ENCODE measurements around the gene VTI1A.
"Not testable (repeated sequence)": the region's sequence is repeated elsewhere in the genome, so short reads cannot be mapped to it uniquely, and the experiment has no call there.

The VTI1A gene

GRCh38 chr10:112590786-112591185, 143.8 kb downstream of the VTI1A start:
- not testable (repeated sequence) for DNase-seq

DNA sequence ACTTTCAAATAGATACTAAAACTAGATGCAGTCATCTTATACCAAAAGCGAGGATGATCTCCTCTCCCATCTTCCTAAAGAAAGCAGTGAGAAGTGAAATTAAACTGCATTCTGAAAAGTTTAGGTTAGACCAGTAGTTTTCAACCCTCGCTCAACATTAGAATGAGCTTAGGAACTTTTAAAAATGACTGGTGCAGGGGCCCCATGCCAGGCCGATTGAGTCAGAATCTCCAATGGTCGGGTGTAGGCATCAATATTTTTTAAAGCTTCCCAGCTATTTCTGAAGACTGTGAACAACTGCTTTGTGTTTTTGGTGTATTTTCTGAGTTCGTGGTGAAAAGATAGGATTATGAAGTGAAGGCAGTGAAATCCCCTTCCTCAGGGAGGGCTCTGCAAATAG, 146.0 kb downstream of the VTI1A start:
- no peak for DNase-seq

- DNase-seq: no peak
These were observed 154.4 kb downstream of the VTI1A start for GRCh38 chr10:112601214-112602090.

DNA sequence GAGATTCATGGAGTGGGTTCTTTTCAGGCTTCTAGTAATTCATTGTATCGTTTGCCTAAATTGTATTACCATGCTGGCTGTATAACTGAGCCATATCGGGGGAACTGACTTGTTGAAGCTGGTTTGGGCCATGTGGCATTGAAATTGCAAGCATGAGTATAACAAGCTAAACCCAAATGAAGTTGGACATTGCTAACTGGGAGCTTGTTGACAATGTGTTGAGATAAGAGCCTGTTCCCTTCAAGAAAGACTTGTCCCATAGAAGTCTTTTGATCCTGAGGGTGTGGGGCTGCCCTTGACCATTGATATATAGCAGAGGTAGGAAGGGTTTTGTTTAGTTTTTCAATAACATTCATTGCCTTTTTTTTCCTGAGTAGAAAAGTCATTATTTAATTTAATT, 156.0 kb downstream of the VTI1A start:
- DNase-seq: no peak

- no peak for DNase-seq
These were observed 158.0 kb downstream of the VTI1A start for GRCh38 chr10:112605063-112605462.

GRCh38 chr10:112607506-112607905, 160.5 kb downstream of the VTI1A start:
- no peak for DNase-seq

DNA sequence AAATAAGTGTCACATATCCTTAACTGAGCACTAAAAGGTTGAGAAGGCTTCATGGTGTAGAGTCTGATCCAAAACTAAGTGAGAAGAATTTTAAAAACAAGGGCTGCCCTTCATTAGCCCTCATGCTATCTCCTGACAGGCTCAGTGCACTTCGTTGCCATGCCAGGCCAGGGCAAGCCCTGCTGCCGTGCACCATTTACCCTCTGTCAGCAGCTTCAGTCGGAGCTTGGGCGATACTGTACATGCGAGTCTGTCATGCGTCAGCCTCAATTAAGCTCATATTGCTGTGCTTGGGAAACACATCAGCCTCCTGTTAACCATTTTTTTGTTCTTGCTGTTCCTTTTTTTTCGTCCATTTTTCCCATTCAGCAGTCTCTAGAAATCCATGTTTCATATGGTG, 166.6 kb downstream of the VTI1A start:
- no peak for DNase-seq

DNA sequence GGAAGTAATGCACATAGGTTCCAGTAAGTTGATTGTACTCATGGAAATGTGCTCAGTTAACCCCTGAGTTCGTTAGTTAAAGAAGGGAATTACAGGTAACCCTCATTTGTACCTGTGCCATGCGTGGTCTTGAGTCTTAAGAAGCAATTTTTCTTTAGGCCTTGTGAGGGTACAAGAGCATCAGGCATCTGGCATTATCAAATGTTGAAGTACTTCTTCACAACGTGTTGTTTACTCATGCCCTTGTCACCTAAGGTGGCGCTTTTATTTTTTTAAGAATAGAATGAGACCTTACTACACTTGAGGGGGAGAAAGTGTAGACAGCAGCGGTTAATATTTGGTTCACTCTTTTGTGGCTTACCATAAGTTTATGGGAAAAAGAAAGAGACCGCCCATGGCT, 167.1 kb downstream of the VTI1A start:
- DNase-seq: no peak

- DNase-seq: no peak
These were observed 167.6 kb downstream of the VTI1A start for GRCh38 chr10:112614586-112614985.

DNA sequence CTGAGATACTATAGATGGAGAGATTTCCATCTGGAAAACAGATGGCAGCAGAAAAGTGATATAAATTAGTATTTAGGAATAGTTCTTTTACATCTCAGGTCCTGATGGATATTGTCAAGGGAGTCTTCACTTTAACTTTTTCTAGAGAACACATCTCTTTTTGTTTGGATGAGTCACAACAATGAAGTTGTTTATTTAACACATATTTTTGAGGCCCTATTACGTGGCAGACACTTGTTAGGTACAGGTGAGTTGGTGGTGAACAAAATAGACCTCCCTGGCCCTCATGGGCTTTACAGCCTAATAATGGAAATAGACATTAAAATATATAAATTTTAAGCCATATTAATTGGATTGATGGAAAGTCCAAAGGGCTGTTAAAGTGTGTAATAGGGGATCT, 168.3 kb downstream of the VTI1A start:
- no peak for DNase-seq

DNA sequence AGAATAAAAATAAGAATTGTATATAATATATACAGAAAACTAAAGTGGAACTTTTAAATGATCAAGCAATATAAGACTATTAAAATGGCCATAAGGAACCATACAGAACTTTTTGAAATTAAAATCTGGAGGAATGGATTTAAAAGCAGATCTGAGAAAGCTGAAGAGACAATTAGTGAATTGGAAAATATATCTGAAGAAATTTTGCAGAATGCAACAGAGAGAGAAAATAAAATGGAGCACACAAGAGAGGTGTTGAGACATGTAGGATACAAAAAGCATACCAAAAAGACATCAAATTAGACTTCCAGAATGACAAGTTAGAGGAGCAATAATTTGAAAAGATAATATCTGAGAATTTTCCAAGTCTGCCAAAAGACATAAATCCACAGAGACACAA, 169.6 kb downstream of the VTI1A start:
- no peak for DNase-seq

DNA sequence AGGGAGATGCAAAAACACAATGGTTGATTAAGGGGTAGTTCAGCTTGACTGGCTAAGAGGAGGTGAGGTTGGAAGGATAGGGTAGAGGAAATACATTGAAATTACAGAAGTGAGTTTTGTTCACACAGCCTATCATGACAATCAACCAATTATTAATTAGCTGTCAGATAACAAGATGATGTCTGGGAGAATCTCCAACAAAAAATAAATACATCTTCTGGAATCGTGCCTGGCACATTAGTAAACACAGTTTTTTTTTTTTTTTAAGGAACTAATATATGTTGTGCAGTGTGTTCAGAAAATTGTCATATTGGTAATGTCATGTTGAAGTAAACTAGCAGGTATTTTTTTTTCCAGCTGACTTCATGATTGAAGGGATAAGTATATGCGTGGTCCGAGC, 171.8 kb downstream of the VTI1A start:
- DNase-seq: no peak

GRCh38 chr10:112619556-112619955, 172.5 kb downstream of the VTI1A start:
- no peak for DNase-seq

DNA sequence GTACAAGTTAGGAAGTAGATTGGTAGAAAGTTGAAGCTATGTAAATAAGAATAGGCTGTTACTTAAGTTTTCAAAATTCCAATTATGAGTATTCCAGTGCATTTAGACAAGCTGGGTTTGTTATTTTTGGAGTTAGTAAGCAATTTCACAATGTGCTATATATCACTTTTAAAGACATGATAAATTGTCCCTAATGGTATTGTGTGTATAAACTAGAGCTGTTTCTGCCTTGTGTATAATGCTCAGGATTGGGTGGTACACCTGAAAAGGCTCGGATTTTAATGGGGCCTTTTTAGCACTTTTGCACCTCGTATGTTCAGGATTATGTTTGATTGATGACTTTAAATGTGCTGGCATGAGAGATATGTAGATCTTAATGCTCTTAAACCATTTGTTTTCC, 175.8 kb downstream of the VTI1A start:
- no peak for DNase-seq

- DNase-seq: no peak
These were observed 177.6 kb downstream of the VTI1A start for GRCh38 chr10:112624546-112625048.

DNA sequence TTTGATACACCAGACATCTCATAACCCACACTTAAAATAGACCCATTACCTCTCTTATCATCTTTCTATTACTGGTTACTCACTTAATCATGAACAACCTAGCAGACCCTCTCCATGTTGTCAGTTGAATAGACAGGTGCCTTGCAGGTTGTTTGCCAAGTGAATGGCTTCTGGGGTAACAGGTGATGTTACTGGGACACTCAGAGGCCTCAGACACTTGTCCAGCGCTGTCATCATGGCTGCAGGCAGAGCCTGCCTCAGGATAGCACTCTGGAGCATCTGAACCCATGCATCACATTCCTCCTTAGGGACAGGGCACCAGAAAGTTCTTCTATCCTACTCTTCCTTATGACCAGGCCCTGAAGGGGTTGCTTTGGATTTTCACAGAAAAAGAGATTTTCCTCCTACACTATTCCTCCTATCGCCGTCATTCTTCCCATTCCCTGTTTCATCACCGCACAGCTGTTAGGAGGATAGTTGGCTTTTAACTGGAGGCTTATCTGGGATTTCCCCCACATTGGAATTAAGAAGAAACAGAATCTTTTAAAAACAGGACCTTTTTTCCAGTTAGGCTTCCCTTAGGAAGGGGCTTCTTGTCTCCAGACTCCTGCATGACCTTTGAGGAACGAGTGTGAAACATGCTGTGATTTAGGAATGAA, 182.1 kb downstream of the VTI1A start:
- DNase-seq: no peak

DNA sequence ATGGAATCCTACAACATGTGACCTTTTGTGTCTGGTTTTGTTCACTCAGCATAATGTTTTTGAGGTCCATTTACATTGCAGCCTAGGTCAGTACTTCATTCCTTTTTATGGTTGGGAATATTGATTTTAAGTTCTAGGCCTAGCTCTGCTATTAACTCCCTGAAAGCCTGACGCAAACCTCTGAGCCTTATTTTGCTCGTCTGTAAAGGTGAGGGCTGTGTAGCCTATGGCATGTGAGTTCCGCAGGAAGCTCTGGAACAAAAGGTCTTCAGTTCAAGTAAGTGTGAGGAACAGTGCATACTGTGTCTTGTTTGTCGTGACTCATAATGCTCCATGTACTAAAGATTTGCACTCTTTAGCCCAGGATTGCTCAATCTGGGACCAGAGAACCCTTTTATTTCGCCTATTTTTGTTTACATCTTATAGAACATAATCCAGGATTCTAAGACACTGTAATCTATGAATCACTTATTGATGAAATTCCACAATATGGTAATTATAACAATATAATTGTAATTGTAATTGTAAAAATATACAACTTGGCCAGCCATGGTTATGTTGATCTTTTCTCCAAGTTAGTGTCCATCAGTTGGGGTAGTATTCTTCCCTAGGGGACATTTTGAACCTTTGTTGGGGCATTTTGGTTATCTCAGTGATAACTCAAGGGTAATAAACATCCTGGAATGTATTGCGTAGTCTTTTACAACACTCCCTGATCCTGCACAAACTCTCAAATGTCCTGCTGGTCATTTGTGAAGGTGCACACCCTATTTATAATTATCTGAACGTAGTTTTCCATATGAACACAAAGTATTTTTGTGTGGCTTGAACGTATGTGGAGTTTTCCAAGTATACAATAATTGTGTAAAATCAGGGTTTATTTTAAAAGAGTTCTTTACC, 184.7 kb downstream of the VTI1A start:
- no peak for DNase-seq

DNA sequence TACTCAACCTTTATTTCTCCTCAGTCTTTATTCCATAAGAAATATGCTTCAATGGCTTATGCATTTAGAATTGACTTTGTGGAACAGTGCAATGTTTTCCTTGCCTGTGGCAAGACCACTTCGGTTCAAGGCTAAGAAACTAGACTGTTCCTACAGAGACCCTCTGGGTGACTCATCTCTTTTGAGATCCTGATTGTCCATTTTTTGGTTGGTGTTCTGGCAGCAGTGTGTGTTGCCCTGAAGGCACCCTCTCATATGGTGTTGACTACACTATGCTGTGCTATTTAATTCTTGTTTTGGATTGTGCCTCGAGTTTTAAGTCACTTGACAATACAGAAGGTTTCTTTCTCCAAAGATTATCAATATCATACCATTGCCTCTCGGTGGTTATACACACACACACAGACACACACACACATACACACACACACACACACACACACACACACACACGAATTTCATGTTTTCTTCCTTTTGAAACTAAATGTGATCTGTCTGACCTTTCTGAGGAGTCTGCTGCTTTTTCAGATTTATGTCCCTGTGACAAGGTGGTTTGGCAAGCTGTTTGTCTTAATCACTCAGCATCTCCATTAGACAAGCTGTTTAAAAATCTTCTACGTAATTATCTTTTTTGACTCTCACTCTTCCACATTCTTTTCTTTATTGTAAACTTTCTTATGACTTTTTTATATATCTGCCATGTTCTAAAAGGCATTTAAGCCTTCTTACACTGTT, 187.2 kb downstream of the VTI1A start:
- no peak for DNase-seq

DNA sequence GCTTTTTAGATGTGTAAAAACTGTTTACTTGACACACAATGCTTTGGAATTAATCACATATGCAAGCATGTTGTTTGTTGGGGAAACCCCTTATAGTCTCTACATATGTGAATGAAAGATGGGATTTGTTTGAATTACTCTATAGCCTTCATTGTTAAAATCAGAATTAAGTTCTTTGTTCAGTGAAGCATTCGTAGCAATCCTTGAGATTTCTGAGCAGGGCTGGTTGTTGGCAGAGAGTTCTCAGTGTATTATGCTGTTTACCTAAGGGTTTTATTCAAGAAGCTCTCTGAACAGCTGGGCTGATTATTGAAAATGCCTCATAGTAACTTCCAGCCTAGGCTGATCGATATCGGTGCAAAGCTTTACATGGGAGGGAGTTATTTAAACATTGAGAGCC, 190.9 kb downstream of the VTI1A start:
- no peak for DNase-seq

DNA sequence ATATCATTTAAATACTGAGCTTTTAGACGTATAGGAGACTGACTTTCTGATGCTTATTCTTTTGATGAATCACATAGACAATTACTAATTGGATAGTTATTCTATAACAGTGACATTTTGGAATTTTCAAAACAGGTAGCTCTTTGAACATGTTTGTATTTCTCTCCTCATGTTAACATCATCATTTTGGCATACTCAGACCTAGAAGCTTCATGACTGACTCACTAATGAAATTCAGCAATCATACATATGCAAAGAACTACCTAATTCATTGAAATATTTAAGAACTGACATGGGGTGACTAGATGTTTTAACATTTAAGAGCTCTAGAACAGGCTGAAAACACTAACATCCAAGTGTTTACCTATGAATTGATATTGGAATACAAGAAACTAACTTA, 192.3 kb downstream of the VTI1A start:
- no peak for DNase-seq

DNA sequence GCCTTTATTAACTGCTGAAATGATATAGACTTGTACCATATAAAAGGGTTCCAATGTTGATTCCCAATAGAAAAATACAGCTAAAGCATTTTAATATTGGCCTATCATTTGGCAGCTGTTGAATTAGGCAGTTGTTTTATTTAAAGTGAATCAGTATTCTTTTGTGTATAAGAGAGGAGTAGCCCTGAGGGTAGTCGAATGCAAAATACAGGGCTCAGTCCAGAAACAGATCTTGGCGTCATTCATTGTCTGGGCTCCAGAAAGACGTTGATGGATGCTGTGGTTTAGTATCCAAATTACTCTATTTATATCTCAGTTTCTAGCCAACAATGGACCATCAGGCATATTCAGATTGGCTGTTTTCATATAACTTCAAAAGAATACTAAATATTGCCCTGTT, 193.6 kb downstream of the VTI1A start:
- no peak for DNase-seq

GRCh38 chr10:112643600-112644264, 196.7 kb downstream of the VTI1A start:
- DNase-seq: no peak

Measured in activated CD4-positive, alpha-beta T cell treated with anti-CD3 and anti-CD28 coated beads, Interleukin-2, amount 50 U/mL, for 1 hour (primary cell).